Measurements from ENCODE around the gene SYTL3.
A peak's percentile ranks its signal among the peaks of the same experiment; 100 is the strongest.

The SYTL3 gene

GRCh38 chr6:158619922-158620801 is 29.7 kb upstream of the SYTL3 start:
- intact Hi-C loops (cut with DNase I) = no loop called here
- DNase-seq = peak in 4 of 42 donors; percentile 12 to 35 (median 28)

- intact Hi-C loops (cut with DNase I) = no loop called here
- DNase-seq = peak in 3 of 42 donors; percentile 18 to 29 (median 26)
Measured at GRCh38 chr6:158620963-158621693, 28.7 kb upstream of the SYTL3 start.

GRCh38 chr6:158621694-158622544 is 27.9 kb upstream of the SYTL3 start:
- intact Hi-C loops (cut with DNase I) = no loop called here
- peak in 3 of 42 donors; percentile 24 to 33 (median 29) for DNase-seq

- intact Hi-C loops (cut with DNase I) = no loop called here
- DNase-seq = peak in 2 of 42 donors; percentile 19 to 34
Measured at GRCh38 chr6:158622545-158623190, 27.2 kb upstream of the SYTL3 start.

DNA sequence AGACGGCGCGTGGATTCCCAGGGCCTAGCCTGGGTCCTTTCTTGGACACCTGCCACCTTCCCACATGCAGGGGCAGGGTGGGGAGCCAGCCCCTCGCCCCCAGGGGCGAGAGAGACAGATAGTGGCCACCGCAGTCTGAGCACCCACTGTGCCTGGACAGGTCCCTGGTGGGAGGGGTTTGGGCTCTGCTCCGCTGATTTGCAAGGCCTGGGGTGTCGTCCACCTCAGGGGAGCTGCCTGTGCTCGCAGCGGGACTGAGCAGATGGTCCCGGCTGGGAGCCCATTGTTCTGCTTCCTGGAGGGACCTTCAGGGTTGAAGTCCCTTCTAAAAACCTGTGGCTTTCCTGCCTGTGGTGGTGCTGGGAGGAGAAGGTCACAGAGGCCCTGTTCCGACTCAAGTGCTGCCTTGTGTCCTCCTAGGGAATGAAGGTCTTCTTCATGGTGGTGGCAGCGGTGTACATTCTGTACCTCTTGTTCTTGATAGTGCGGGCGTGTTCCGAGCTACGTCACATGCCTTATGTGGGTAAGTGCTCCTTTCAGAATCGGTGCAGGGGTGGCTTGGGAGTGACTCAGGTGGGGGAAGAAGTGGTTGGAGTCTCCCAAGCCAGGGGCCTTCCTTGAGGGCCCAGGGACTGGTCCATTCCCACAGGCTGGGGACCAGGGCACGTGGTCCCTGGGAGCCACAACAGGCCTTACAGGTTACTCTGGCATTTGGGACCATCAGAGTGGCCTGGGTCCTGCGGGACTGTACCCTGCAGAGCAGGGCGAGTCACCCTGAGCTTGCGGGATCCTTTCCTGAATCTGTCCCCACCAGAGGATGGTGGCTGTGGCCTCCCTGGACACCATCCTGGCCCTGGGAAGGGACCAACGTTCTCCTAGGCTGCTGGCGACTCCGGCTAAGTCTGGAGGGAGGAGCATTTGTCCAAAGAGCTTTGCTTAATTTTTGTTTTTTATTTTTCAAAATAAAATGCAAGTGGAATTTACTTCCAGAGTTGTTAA is 24.9 kb upstream of the SYTL3 start:
- intact Hi-C loops (cut with DNase I) = no loop called here
- DNase-seq = peak in 40 of 42 donors; percentile 35 to 92 (median 69)

GRCh38 chr6:158625881-158626305 is 24.0 kb upstream of the SYTL3 start:
- peak in 2 of 42 donors; percentile 34 to 38 for DNase-seq
- intact Hi-C loops (cut with DNase I) = no loop called here

DNA sequence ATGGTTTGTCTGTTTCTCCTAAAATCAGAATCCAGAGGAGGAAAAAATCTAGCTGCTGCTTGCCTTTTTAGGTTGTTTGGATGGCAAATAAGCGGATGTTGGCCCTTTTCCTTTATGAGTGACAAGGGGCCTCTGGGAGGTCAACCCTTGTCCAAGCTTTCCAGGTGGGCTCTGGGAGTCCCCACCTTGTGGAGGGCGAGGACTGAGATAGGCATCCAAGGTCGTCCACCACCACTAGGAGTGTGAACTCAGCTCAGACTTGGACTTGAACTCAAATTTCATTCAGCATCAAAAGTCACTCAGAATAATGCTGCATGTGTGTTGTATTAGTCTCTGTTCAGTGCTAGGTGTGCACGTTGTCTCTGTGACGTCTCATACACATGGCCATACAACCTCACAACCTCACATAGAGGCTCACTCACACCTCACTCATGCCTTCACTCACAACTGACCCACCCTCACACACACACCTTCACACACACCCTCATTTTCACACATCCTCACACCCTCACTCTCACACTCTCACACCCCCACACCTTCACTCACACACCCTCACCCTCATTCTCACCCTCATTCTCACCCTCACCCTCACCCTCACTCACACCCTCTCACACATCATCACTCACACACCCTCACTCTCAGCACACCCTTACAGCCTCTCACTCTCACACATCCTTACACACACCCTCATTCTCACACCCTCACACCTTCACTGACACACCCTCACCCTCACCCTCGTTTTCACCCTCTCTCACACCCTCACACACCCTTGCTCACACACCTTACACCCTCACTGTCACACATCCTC is 23.3 kb upstream of the SYTL3 start:
- intact Hi-C loops (cut with DNase I) = no loop called here

GRCh38 chr6:158627168-158627939 is 22.5 kb upstream of the SYTL3 start:
- intact Hi-C loops (cut with DNase I) = no loop called here
- DNase-seq = peak in 2 of 42 donors; percentile 18 to 33

More for the DNA sequence above, 23.3 kb upstream of the SYTL3 start:
- DNase-seq = peak in 2 of 42 donors; percentile 23 to 30

GRCh38 chr6:158627940-158628211 is 22.0 kb upstream of the SYTL3 start:
- intact Hi-C loops (cut with DNase I) = no loop called here
- peak in 2 of 42 donors; percentile 26 to 36 for DNase-seq

DNA sequence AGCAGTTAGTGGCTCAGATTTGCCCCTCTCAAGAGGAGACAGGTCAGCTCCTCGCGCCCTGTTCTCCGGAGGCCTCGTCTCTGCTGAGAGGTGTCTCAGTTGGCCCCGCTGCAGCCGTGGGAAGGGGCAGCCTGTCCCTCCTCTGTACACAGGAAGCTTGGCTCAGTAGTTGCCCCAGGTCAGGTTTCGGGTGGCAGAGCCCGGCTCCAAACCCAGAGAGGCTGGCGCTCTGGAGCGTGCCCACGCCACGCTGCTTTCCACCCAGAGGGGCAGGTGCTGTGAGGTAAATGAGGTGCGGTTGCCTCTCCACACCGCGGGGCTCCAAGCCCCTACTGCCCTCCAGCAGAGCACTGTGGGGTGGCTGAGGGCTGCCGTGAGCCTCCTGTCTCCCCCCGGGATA is 21.3 kb upstream of the SYTL3 start:
- intact Hi-C loops (cut with DNase I) = no loop called here
- DNase-seq = peak in 3 of 42 donors; percentile 20 to 34 (median 28)

DNA sequence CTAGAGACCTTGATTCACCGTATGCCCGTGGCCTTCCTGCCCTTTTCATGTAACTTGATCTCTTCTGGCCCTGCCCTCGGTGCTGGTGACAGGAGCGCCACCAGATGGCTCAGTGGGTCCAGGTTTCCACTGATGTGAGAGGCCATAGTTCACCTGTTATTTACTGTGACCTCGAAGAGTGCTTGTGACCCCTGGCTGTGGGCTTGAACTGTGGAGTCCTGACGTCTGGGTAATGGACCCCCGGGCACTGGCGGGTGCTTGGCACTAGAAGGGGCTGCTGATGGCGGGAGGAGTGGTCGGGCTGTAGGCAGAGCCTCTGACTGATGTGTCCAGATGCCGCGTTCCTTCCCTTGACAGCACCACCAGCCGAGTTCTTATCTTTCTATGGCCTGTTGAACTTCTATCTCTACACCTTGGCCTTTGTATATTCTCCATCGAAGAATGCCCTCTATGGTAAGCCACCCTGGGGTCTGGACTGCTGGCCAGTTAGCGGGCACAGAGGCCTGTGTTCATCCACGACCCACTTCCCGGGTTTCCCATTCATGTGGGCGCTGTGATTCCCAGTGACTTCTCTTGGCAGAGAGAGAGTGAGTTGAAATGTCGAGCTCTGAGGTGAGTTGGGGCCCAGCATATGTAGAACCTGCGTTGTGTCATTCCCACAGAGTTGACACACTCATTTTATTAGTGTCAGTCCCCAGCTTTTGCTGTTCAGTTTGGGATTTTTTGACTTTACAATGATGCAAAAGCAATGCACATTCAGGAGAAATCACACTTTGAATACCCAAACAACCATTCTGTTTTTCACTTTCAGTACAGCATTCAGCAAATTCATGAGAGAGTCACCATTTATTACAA is 20.3 kb upstream of the SYTL3 start:
- peak in 4 of 42 donors; percentile 11 to 40 (median 27) for DNase-seq
- intact Hi-C loops (cut with DNase I) = no loop called here

DNA sequence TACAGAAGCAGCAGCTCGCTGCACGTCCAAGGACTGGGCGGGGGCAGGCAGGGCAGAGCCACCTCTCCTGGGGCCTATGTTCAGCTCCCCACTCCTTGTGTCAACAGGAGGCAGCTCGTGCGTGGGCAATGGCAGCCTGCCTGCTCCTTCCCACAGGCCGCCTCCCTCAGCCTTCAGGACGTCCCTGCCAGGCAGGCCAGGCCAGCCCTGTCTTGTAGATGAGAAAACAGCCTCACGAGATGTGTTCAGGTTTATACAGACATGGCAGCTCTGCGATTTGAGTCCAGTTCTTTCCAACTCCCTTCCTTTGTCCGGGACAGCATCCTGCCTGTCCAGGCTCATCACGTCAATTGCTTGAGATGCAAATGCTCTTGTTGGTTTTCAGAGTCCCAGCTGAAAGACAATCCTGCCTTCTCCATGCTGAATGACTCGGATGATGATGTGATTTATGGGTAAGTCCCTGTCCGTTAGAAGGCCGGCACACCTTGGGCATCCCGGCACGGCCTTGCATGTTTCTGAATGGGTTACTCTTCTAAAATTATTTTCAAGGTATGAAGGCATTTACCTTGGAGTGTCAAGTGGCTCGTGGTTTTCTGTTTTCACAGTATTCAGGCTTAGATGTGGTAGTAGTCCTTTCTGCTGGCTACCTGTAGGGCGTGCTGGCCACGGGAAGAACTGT is 18.8 kb upstream of the SYTL3 start:
- intact Hi-C loops (cut with DNase I) = no loop called here
- DNase-seq = peak in 5 of 42 donors; percentile 12 to 49 (median 39)

DNA sequence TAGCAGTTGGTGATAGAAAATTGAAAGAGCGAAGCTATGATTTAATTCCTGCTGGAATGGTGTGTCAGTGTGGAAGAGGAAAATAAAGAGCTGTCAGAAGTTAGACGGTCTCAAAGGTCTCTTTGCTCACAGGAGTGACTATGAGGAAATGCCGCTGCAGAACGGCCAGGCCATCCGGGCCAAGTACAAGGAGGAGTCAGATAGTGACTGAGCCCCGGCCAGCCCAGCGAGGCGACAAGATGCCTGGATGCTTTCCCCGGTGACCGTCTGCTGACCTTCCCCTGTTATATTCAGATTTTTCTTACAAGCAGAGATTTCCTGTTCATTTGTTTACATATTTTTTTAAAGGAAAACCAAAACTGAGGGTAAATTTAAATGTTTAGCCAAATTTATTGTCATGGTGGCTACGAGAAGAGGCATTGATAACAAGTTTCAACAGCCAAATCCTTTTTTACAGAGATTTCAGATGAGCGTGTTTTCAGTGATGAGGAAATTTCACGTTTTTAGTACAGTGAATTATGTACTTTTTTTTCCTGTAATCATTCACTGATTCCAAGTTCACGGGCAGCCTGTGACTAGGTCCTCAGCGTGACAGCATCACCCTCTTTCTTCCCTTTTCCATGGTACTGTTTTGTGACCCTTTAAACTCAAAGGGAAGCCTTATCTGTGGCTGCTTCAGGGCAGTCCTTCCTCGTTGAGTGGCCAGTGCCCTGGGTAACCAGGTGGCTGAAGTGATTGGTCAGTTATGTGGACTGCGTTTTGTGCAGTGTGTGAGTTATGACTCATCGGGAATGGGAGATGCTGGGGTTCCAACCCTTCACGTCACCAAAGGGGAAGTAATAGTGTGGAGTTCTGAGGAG is 17.9 kb upstream of the SYTL3 start:
- DNase-seq = peak in 4 of 42 donors; percentile 12 to 46 (median 33)
- intact Hi-C loops (cut with DNase I) = no loop called here
